Large intestine (tissue), 3 donors: ENCODE results near the gene AKAP8L. TPM values are rescaled to one million over a fixed set of nuclear protein-coding genes. Genes with fewer than 3 reads are reported as not detected.

Experiments used
- DNase-seq, 2 donors: peaks; one replicate each; pipeline versions ENCODE4 v3.0.0 to v3.0.0-alpha.2; 2013
- H3K27ac ChIP-seq: one replicate; pipeline ENCODE4 v1.5.1; 2013; ENCODE audit warnings: low read length
- H3K27me3 ChIP-seq: 2 replicates; pipeline ENCODE4 v1.6.1; 2013; ENCODE audit warnings: low read length; ENCODE audit not compliant: control insufficient read depth, insufficient read depth
- H3K36me3 ChIP-seq: 2 replicates; pipeline ENCODE4 v1.6.1; 2013; ENCODE audit warnings: low read length; ENCODE audit not compliant: control insufficient read depth, insufficient read depth
- H3K4me1 ChIP-seq: one replicate; pipeline ENCODE4 v1.6.1; 2013; ENCODE audit warnings: low read length; ENCODE audit not compliant: control insufficient read depth, insufficient read depth
- H3K4me3 ChIP-seq: one replicate; pipeline ENCODE4 v1.5.1; 2013; ENCODE audit warnings: low read length
- H3K9me3 ChIP-seq: one replicate; pipeline ENCODE4 v1.6.1; 2013; ENCODE audit warnings: mild to moderate bottlenecking, low read depth, low read length, moderate library complexity; ENCODE audit not compliant: control insufficient read depth
- WGBS: methylation state at CpG from one replicate; pipeline ENCODE4 v1.1.5; 2013; ENCODE audit warnings: low lambda C conversion rate; ENCODE audit not compliant: insufficient coverage; 5-methylcytosine and 5-hydroxymethylcytosine counted together
- polyA plus RNA-seq: library from polyadenylated mRNA; unstranded; fragments of 120-200 nt; gene quantifications from one replicate; pipeline ENCODE4 v1.2.1, GENCODE V29; 2013

The AKAP8L gene
- polyA plus RNA-seq, 1 donor, result 74.7 TPM

DNA sequence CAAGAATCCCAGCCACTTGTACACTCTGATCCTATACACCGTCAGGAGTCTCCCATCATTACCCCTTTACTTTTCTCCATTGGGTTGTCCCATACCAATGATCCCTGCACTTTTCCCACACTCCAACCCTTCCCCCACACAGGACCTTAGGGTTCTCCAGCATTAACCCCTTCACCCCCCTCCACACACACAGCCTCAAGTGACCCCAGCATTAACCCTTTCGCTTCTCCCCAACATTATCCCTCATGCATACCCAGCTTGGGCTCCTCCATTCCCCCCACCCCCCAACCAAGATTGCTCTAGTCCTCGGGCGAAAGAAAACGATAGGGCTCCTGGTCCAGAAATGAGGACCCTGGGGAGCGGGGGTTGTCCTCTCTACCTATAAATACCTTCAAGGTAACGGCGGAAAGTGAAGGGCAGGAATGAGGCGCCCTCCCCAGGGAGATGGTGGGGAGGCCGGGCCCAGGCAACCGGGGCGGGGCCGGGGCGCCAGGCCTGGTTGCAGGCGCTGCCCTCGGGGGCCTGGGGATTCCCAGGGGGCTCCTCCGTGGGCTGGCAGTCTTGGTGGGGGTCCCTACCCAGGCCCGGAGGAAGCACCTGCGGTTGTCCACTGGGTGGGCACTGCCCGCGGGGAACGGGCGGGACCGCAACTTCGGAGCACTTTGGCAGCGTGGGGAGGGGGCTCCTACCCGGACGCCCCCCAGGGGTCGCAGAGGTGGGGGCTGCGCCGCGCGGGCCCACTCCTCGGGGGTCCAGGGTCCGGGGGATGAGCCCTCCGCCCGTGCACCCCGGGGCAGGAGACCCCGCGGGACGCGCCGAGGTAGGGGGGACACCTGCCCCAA is 30.2 kb upstream of the AKAP8L start:
- Histone ChIP-seq H3K4me1 (peaks cover 9% of the 10 kb centered on the region), H3K4me3 (peak overlapping the region; percentile 48), H3K9me3 (no peaks in the 10 kb centered on the region), H3K27me3 (peaks cover 14% of the 10 kb centered on the region), H3K27ac (no peak overlapping the region), H3K36me3 (no peaks in the 10 kb centered on the region)
- no CpG with 5 or more reads among the region's 43 CpGs for WGBS
- peak in 1 of 2 donors; percentile 17 for DNase-seq

GRCh38 chr19:15448044-15448777 is 29.4 kb upstream of the AKAP8L start:
- Histone ChIP-seq H3K4me3 (no peak overlapping the region), H3K9me3 (no peaks in the 10 kb centered on the region), H3K36me3 (no peaks in the 10 kb centered on the region), H3K27me3 (peaks cover 6% of the 10 kb centered on the region), H3K27ac (no peak overlapping the region), H3K4me1 (peaks cover 9% of the 10 kb centered on the region)
- no peak for DNase-seq
- 18% methylated on average over 3 of the region's 17 CpGs for WGBS

DNA sequence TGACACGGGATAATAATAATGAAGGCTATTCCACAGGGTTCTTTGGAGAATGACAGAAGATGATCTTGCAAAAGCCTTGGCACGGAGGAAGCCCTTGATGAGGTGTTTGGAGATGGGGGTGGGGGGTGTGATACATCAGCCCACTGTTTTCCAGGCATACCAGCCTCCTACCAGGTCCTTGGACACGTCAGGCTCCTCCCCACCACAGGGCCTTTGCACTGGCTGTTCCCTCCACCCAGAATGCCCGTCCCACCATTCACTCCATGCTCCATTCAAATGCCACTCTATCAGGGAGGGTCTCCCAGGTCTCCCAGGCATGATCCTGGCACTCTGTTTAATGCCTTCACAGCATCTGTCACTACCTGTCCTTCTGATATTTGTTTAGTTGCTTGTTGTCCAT is 28.3 kb upstream of the AKAP8L start:
- no peak for DNase-seq
- no peak overlapping the region for H3K27ac ChIP-seq
- no CpG with 5 or more reads among the region's 4 CpGs for WGBS
- H3K27me3 ChIP-seq, result no peaks in the 10 kb centered on the region
- no peak overlapping the region for H3K4me3 ChIP-seq
- H3K36me3 ChIP-seq, result no peaks in the 10 kb centered on the region
- H3K4me1 ChIP-seq, result peaks cover 5% of the 10 kb centered on the region
- H3K9me3 ChIP-seq, result no peaks in the 10 kb centered on the region

GRCh38 chr19:15445807-15446376 is 27.1 kb upstream of the AKAP8L start:
- H3K36me3 ChIP-seq, result no peaks in the 10 kb centered on the region
- whole genome bisulfite sequencing, result no CpG with 5 or more reads among the region's 7 CpGs
- H3K27me3 ChIP-seq, result no peaks in the 10 kb centered on the region
- H3K27ac ChIP-seq, result no peak overlapping the region
- H3K4me3 ChIP-seq, result no peak overlapping the region
- DNase-seq, result no peak
- H3K9me3 ChIP-seq, result no peaks in the 10 kb centered on the region
- H3K4me1 ChIP-seq, result peaks cover 5% of the 10 kb centered on the region

GRCh38 chr19:15445227-15445605 is 26.4 kb upstream of the AKAP8L start:
- peaks cover 5% of the 10 kb centered on the region for H3K4me1 ChIP-seq
- no peak for DNase-seq
- no peak overlapping the region for H3K4me3 ChIP-seq
- no peak overlapping the region for H3K27ac ChIP-seq
- no CpG with 5 or more reads among the region's 9 CpGs for WGBS
- H3K27me3 ChIP-seq, result no peaks in the 10 kb centered on the region
- no peaks in the 10 kb centered on the region for H3K9me3 ChIP-seq
- H3K36me3 ChIP-seq, result no peaks in the 10 kb centered on the region

DNA sequence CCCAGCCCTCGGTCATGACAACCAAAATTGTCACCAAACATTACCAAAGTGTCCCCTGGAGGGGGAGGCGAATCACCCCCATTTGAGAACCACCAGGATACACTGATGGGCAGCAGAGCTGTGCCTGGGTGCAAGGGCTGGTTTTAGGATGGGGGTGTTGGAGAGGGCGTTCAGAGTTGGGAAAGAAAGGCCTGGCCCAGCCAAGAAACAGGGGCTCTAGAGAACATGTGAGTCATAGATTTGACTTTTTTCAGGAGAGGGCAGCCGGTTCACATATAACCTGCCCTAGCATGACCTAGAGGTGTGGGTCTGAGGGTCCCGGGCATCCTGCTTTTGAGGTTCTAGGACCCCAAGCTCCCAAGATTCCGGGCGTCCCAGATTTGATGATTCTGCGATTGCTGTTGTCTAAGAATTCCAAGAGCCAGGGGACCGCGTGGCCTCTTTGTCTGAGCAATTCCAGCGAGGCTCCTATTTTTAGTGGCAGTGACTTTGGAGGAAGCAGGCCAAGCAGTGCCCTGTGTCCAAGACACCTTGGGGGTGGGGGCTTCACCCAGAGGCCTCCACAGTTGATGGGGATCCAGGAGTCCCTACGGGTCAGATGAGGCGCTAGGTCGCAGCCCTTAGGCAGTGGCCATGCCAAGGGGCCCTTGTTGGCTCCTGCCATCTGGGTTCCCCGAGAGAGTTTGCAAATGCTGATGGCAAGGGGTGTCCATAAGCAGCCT is 25.9 kb upstream of the AKAP8L start:
- H3K36me3 ChIP-seq, result no peaks in the 10 kb centered on the region
- no CpG with 5 or more reads among the region's 15 CpGs for WGBS
- H3K4me3 ChIP-seq, result no peak overlapping the region
- no peaks in the 10 kb centered on the region for H3K27me3 ChIP-seq
- DNase-seq, result no peak
- H3K27ac ChIP-seq, result no peak overlapping the region
- peaks cover 5% of the 10 kb centered on the region for H3K4me1 ChIP-seq
- no peaks in the 10 kb centered on the region for H3K9me3 ChIP-seq

- no peak overlapping the region for H3K27ac ChIP-seq
- no peaks in the 10 kb centered on the region for H3K27me3 ChIP-seq
- no peak for DNase-seq
- no peak overlapping the region for H3K4me3 ChIP-seq
- peaks cover under 1% of the 10 kb centered on the region for H3K4me1 ChIP-seq
- H3K9me3 ChIP-seq, result no peaks in the 10 kb centered on the region
- no CpG with 5 or more reads among the region's 10 CpGs for WGBS
- no peaks in the 10 kb centered on the region for H3K36me3 ChIP-seq
Measured at GRCh38 chr19:15443838-15444237, 25.1 kb upstream of the AKAP8L start.

GRCh38 chr19:15443325-15443724 is 24.5 kb upstream of the AKAP8L start:
- WGBS, result 80% methylated on average over 1 of the region's 3 CpGs
- H3K9me3 ChIP-seq, result no peaks in the 10 kb centered on the region
- H3K27me3 ChIP-seq, result no peaks in the 10 kb centered on the region
- DNase-seq, result no peak
- no peak overlapping the region for H3K27ac ChIP-seq
- H3K4me1 ChIP-seq, result no peaks in the 10 kb centered on the region
- no peaks in the 10 kb centered on the region for H3K36me3 ChIP-seq
- H3K4me3 ChIP-seq, result no peak overlapping the region

- no CpG with 5 or more reads among the region's 13 CpGs for WGBS
- H3K36me3 ChIP-seq, result no peaks in the 10 kb centered on the region
- no peaks in the 10 kb centered on the region for H3K9me3 ChIP-seq
- no peak for DNase-seq
- no peaks in the 10 kb centered on the region for H3K4me1 ChIP-seq
- H3K27me3 ChIP-seq, result no peaks in the 10 kb centered on the region
- H3K4me3 ChIP-seq, result no peak overlapping the region
- H3K27ac ChIP-seq, result no peak overlapping the region
Measured at GRCh38 chr19:15442142-15442920, 23.5 kb upstream of the AKAP8L start.
